GM21360 (cell line): ENCODE data around the gene DENND4B.

Experiments used
- ATAC-seq: cut with Tn5 transposase; IDR thresholded peaks from one replicate; pipeline ENCODE4 v1.9.1; 2021; ENCODE audit warnings: mild to moderate bottlenecking, moderate library complexity; ENCODE audit not compliant: unreplicated experiment

The DENND4B gene

GRCh38 chr1:153973071-153973470 is 26.6 kb upstream of the DENND4B start:
- no peak for ATAC-seq

GRCh38 chr1:153970346-153970745 is 23.8 kb upstream of the DENND4B start:
- ATAC-seq: no peak

GRCh38 chr1:153968972-153969371 is 22.5 kb upstream of the DENND4B start:
- no peak for ATAC-seq

GRCh38 chr1:153968408-153968807 is 21.9 kb upstream of the DENND4B start:
- ATAC-seq: no peak

GRCh38 chr1:153968000-153968363 is 21.5 kb upstream of the DENND4B start:
- no peak for ATAC-seq

GRCh38 chr1:153967107-153967999 is 20.8 kb upstream of the DENND4B start, which contains the start of gene CREB3L4:
CREB3L4 (plus strand) TSS chr1:153967902; CDS start chr1:153968526, 624 bp downstream.
- peak; percentile 66 for ATAC-seq

- ATAC-seq: peak; percentile 2
These were observed 17.4 kb upstream of the DENND4B start for GRCh38 chr1:153963850-153964331.

- ATAC-seq: peak; percentile 29
These were observed 16.7 kb upstream of the DENND4B start, which contains the start of gene SLC39A1 for GRCh38 chr1:153963030-153963849. SLC39A1 (minus strand) TSS chr1:153963537; CDS start chr1:153962715, 822 bp downstream.

GRCh38 chr1:153962088-153963029 is 15.8 kb upstream of the DENND4B start:
- no peak for ATAC-seq

GRCh38 chr1:153961421-153961820 is 14.9 kb upstream of the DENND4B start:
- ATAC-seq: no peak

- ATAC-seq: no peak
These were observed 13.7 kb upstream of the DENND4B start for GRCh38 chr1:153960206-153960605.

- ATAC-seq: no peak
These were observed 12.9 kb upstream of the DENND4B start for GRCh38 chr1:153959454-153959853.

GRCh38 chr1:153958961-153959260 is 12.4 kb upstream of the DENND4B start:
- no peak for ATAC-seq

GRCh38 chr1:153958111-153958960 is 11.8 kb upstream of the DENND4B start, which contains the start of gene CRTC2:
CRTC2 (minus strand) TSS chr1:153958612; CDS start chr1:153958497, 115 bp downstream.
- peak; percentile 72 for ATAC-seq

- ATAC-seq: peak; percentile 1
These were observed 11.2 kb upstream of the DENND4B start for GRCh38 chr1:153957744-153958110.

GRCh38 chr1:153956997-153957715 is 10.6 kb upstream of the DENND4B start:
- no peak for ATAC-seq

GRCh38 chr1:153954826-153955225 is 8.3 kb upstream of the DENND4B start:
- no peak for ATAC-seq

GRCh38 chr1:153953859-153954365 is 7.4 kb upstream of the DENND4B start:
- ATAC-seq: no peak

GRCh38 chr1:153951801-153952200 is 5.3 kb upstream of the DENND4B start:
- no peak for ATAC-seq
